ENCODE data around the gene ATP11B.

ATP11B gene

GRCh38 chr3:182959474-182960350 is 166.4 kb downstream of the ATP11B start:
- DNase-seq (ENCODE audit: low spot score) (no peak), ATAC-seq (ENCODE audit: low read depth) (no peak)
- Histone ChIP-seq H3K4me3 (ENCODE audit: severe bottlenecking) (no peak overlapping the region), H3K4me1 (ENCODE audit: insufficient read depth, poor library complexity, severe bottlenecking) (peaks cover 6% of the 10 kb centered on the region), H3K9me3 (ENCODE audit: severe bottlenecking) (no peaks in the 10 kb centered on the region), H3K36me3 (ENCODE audit: low read depth) (peaks cover 47% of the 10 kb centered on the region), H3K27ac (ENCODE audit: poor library complexity, severe bottlenecking) (no peak overlapping the region), H3K27me3 (ENCODE audit: insufficient read depth, poor library complexity, severe bottlenecking) (no peaks in the 10 kb centered on the region)
- TF ChIP-seq, protein P1, sequence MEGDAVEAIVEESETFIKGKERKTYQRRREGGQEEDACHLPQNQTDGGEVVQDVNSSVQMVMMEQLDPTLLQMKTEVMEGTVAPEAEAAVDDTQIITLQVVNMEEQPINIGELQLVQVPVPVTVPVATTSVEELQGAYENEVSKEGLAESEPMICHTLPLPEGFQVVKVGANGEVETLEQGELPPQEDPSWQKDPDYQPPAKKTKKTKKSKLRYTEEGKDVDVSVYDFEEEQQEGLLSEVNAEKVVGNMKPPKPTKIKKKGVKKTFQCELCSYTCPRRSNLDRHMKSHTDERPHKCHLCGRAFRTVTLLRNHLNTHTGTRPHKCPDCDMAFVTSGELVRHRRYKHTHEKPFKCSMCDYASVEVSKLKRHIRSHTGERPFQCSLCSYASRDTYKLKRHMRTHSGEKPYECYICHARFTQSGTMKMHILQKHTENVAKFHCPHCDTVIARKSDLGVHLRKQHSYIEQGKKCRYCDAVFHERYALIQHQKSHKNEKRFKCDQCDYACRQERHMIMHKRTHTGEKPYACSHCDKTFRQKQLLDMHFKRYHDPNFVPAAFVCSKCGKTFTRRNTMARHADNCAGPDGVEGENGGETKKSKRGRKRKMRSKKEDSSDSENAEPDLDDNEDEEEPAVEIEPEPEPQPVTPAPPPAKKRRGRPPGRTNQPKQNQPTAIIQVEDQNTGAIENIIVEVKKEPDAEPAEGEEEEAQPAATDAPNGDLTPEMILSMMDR (IDR thresholded peaks at IDR 0.05; ENCODE audit: poor library complexity, severe bottlenecking), result no peak

GRCh38 chr3:182962166-182962565 is 168.9 kb downstream of the ATP11B start:
- no peaks in the 10 kb centered on the region for H3K27me3 ChIP-seq (ENCODE audit: insufficient read depth, poor library complexity, severe bottlenecking)
- H3K4me1 ChIP-seq (ENCODE audit: insufficient read depth, poor library complexity, severe bottlenecking), result peaks cover 6% of the 10 kb centered on the region
- no peak overlapping the region for H3K27ac ChIP-seq (ENCODE audit: poor library complexity, severe bottlenecking)
- ATAC-seq (ENCODE audit: low read depth) (no peak), DNase-seq (ENCODE audit: low spot score) (no peak)
- no peak overlapping the region for H3K4me3 ChIP-seq (ENCODE audit: severe bottlenecking)
- no peaks in the 10 kb centered on the region for H3K9me3 ChIP-seq (ENCODE audit: severe bottlenecking)
- TF ChIP-seq, protein P1 (IDR thresholded peaks at IDR 0.05; ENCODE audit: poor library complexity, severe bottlenecking), result no peak
- H3K36me3 ChIP-seq (ENCODE audit: low read depth), result peaks cover 40% of the 10 kb centered on the region

- no peak for ATAC-seq (ENCODE audit: low read depth)
- no peak for DNase-seq (ENCODE audit: low spot score)
- Histone ChIP-seq H3K9me3 (ENCODE audit: severe bottlenecking) (no peaks in the 10 kb centered on the region), H3K27me3 (ENCODE audit: insufficient read depth, poor library complexity, severe bottlenecking) (no peaks in the 10 kb centered on the region), H3K4me1 (ENCODE audit: insufficient read depth, poor library complexity, severe bottlenecking) (peaks cover 10% of the 10 kb centered on the region), H3K4me3 (ENCODE audit: severe bottlenecking) (no peak overlapping the region), H3K27ac (ENCODE audit: poor library complexity, severe bottlenecking) (no peak overlapping the region), H3K36me3 (ENCODE audit: low read depth) (peaks cover 29% of the 10 kb centered on the region)
- TF ChIP-seq, protein P1 (IDR thresholded peaks at IDR 0.05; ENCODE audit: poor library complexity, severe bottlenecking), result no peak
Observed at GRCh38 chr3:182964179-182964578, 170.9 kb downstream of the ATP11B start.

GRCh38 chr3:182965861-182966366 is 172.6 kb downstream of the ATP11B start:
- no peaks in the 10 kb centered on the region for H3K9me3 ChIP-seq (ENCODE audit: severe bottlenecking)
- ATAC-seq (ENCODE audit: low read depth) (no peak), DNase-seq (ENCODE audit: low spot score) (no peak)
- H3K27me3 ChIP-seq (ENCODE audit: insufficient read depth, poor library complexity, severe bottlenecking), result no peaks in the 10 kb centered on the region
- no peak overlapping the region for H3K27ac ChIP-seq (ENCODE audit: poor library complexity, severe bottlenecking)
- H3K36me3 ChIP-seq (ENCODE audit: low read depth), result peaks cover 23% of the 10 kb centered on the region
- H3K4me3 ChIP-seq (ENCODE audit: severe bottlenecking), result no peak overlapping the region
- peaks cover 13% of the 10 kb centered on the region for H3K4me1 ChIP-seq (ENCODE audit: insufficient read depth, poor library complexity, severe bottlenecking)
- TF ChIP-seq, protein P1 (IDR thresholded peaks at IDR 0.05; ENCODE audit: poor library complexity, severe bottlenecking), result no peak

Data from RWPE2 (cell line).